IPS-18a (cell line): ENCODE data around the gene UBE2Q2.

Experiments
- H3K27ac ChIP-seq: one replicate; pipeline ENCODE4 v1.5.1; 2013; ENCODE audit warnings: low read length
- H3K27me3 ChIP-seq: one replicate; pipeline ENCODE4 v1.6.1; 2013; ENCODE audit warnings: mild to moderate bottlenecking, low read length; ENCODE audit not compliant: control insufficient read depth, insufficient read depth
- H3K36me3 ChIP-seq: one replicate; pipeline ENCODE4 v1.6.1; 2013; ENCODE audit warnings: low read depth, low read length; ENCODE audit not compliant: control insufficient read depth
- H3K4me1 ChIP-seq: one replicate; pipeline ENCODE4 v1.6.1; 2013; ENCODE audit warnings: low read depth, low read length; ENCODE audit not compliant: control insufficient read depth
- H3K4me3 ChIP-seq: one replicate; pipeline ENCODE4 v1.5.1; 2013; ENCODE audit warnings: low read length
- H3K9ac ChIP-seq: one replicate; pipeline ENCODE4 v1.6.1; 2013; ENCODE audit warnings: mild to moderate bottlenecking, low read length, moderate library complexity
- H3K9me3 ChIP-seq: one replicate; pipeline ENCODE4 v1.6.1; 2013; ENCODE audit warnings: low read depth, low read length; ENCODE audit not compliant: control insufficient read depth

The UBE2Q2 gene

DNA sequence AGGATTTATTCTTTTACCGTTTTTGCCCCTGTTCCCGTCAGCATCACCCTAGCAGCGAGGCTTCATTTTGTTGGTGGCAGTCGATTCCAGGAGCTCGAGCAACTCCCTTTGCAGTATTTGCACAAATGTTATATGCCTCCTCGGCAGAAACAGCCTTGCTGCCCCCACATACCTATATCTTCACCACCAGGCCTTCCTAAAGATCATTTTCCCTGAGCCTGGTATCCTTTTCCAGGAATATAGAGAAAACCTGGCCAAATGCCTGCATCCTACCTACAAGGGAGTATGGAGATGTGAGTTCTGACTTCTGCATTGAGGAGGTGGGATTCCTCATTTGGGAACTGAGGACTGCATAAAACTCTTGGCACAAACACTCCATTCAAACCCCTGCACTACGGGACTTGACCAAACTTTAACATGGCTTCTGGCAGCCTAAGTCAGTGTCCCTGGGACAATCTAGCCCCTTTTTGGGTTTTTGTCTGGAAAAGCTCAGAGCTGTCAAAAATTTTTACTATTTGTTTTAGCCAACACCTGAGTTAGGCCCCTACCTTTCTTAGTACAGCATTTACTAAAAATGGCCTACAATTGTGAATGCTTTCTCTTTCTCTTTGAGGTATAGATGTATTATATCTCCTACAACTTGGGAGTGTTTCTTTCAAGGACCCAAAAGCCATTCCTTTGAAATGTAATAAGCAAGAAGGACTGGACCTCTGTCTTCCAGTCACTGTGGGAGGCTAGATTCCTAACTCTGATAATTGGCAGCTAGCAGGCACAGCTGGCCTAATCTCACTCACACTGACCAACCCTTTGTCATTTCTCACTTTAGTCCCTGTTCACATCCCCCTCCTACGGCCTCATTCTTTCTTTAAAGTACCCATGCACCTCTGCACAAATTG lies 12.1 kb upstream of the UBE2Q2 start:
- Histone ChIP-seq H3K4me3 (no peak overlapping the region), H3K4me1 (peaks cover 18% of the 10 kb centered on the region), H3K27ac (no peak overlapping the region), H3K9me3 (no peaks in the 10 kb centered on the region), H3K9ac (no peak overlapping the region), H3K36me3 (no peaks in the 10 kb centered on the region), H3K27me3 (no peaks in the 10 kb centered on the region)

DNA sequence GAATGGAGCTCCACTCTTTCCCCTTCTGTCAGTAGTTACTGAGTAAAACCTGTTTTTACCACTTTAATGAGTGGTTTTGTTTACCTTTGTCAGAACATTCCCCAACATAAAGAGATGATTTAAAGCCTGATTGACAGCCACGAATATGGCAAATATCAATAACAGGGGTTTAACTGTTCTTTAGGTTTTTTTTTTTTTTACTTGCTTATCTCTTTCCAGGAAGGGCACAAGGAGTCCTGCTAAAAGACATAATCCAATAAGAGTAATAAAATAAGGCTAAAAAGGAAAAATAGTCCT lies 11.5 kb upstream of the UBE2Q2 start:
- Histone ChIP-seq H3K36me3 (no peaks in the 10 kb centered on the region), H3K4me1 (peaks cover 18% of the 10 kb centered on the region), H3K4me3 (no peak overlapping the region), H3K9me3 (no peaks in the 10 kb centered on the region), H3K9ac (no peak overlapping the region), H3K27me3 (no peaks in the 10 kb centered on the region), H3K27ac (no peak overlapping the region)

DNA sequence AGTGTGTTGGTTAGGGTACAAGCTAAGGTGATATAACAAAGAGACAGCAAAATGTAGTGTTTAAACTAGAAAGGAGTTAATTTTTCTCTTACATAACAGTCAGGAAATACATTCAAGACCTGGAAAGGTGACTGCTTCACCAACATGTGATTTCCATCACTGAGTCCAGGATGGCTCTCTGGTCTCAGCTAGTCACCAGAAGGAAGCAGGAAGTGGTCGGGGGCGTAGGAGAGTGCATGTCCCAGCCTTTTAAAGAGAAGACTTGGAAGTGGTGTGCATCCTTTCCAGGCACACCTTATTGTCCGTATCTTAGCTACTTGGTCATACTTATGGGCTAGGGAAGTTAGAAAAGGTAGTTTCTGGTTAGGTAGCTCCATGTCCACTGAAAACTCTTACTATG lies 11.1 kb upstream of the UBE2Q2 start:
- H3K9me3 ChIP-seq, result no peaks in the 10 kb centered on the region
- no peak overlapping the region for H3K4me3 ChIP-seq
- H3K9ac ChIP-seq, result no peak overlapping the region
- no peak overlapping the region for H3K27ac ChIP-seq
- no peaks in the 10 kb centered on the region for H3K36me3 ChIP-seq
- no peaks in the 10 kb centered on the region for H3K27me3 ChIP-seq
- peaks cover 18% of the 10 kb centered on the region for H3K4me1 ChIP-seq

DNA sequence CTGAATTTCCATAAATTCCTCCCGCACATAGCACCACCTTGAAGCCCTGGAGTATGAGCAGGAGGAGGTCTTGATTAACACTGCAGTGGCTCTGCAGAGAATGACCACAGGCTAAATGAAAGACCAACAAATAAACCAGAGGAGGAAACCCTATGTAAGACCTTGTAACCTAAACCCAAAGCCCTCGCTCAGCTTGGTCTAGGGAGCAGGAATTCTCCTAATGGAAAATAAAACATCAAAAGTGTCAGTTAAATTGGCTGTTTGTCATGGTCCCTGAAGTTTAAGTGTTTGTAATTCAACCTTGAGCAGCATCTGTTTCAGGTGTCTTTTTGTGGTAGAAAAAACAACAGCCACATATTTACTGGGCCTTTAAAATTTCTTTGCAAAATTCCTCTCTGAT lies 9.2 kb upstream of the UBE2Q2 start:
- H3K9ac ChIP-seq, result no peak overlapping the region
- H3K27me3 ChIP-seq, result peaks cover 3% of the 10 kb centered on the region
- no peak overlapping the region for H3K27ac ChIP-seq
- H3K36me3 ChIP-seq, result no peaks in the 10 kb centered on the region
- peaks cover 18% of the 10 kb centered on the region for H3K4me1 ChIP-seq
- H3K4me3 ChIP-seq, result no peak overlapping the region
- no peaks in the 10 kb centered on the region for H3K9me3 ChIP-seq

DNA sequence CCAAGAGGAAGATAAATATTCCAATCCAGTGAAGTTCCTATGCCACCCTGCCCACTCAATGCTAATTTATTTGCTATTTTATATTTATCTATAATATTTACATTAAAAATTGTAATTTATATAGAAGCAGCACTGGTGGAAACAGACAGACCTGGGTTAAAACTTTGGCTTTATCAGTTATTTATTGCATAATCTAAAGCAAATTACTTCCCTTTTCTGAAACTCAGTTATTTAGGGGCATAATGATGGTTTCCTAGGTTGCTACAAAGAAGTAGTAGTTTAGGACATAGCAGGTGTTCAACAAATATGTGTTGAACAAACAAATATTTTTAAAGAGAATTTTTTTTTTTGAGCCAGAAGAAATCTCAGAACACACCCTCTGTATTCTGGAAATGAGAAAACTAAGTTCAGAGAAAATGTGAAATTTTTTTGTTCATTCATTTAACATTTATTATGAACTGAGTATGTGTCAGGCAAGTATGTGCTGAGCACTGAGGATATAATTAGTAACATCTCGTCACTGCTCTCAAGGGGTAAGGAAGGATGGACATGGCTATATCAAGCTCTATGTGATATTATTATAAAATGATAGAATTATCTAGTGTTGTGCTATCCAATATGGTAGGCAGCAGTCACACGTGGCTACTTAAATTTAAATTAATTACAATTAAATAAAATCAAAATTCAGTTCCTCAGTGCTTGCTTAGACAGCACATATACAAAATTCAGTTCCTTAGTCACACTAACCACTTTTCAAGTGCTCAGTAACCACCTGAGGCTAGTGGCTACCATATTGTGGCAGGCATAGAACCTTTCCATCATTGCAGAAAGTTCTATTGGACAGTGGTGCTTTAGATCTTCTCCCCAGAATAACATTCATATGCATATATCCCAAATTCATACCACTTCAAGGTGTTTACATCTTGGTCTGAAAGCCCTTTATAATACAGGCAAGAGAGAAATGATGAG lies 7.0 kb upstream of the UBE2Q2 start:
- Histone ChIP-seq H3K9me3 (no peaks in the 10 kb centered on the region), H3K27me3 (peaks cover 9% of the 10 kb centered on the region), H3K9ac (no peak overlapping the region), H3K4me1 (peaks cover 11% of the 10 kb centered on the region), H3K27ac (no peak overlapping the region), H3K4me3 (no peak overlapping the region), H3K36me3 (no peaks in the 10 kb centered on the region)

DNA sequence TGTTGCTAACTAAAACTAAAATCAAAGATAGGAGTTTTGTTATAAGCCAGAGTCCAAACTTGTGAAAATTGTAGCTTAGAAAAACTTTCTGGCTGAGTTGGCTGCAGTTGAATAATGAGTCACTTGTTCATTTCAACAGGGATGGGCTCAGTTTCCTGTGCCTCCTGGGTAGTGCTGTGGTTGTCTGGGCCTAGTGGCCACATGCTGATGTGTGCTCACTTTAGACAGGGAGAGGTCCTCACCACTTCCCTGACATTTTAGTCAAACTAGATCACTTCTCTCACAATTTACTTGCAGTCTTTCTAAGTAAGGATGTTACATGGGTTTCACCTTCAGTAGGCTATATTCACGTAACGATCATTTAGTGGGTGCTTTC lies 6.3 kb upstream of the UBE2Q2 start:
- peaks cover 16% of the 10 kb centered on the region for H3K27me3 ChIP-seq
- H3K4me3 ChIP-seq, result no peak overlapping the region
- H3K4me1 ChIP-seq, result peaks cover 4% of the 10 kb centered on the region
- no peaks in the 10 kb centered on the region for H3K36me3 ChIP-seq
- no peak overlapping the region for H3K9ac ChIP-seq
- no peaks in the 10 kb centered on the region for H3K9me3 ChIP-seq
- no peak overlapping the region for H3K27ac ChIP-seq

DNA sequence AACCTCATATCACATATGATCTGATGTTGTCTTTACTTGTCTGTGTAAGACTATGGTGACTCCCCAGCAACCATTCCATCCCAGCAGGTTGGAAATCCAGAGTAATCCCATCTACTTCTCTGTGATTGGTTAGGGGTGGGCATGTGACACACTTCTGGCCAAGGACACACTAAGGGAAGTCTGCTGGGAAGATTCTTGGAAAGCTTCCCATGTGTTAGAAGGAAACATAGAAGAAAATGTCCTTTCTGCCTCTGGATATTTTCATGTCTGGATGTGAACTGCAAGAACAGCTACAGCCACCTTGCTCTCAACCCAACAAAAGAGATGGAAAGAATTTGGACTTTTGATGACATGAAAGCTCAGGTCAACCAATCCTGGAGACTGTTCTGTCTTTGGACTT lies 2.6 kb upstream of the UBE2Q2 start:
- H3K27me3 ChIP-seq, result peaks cover 25% of the 10 kb centered on the region
- H3K4me3 ChIP-seq, result no peak overlapping the region
- H3K9me3 ChIP-seq, result no peaks in the 10 kb centered on the region
- H3K9ac ChIP-seq, result no peak overlapping the region
- H3K36me3 ChIP-seq, result no peaks in the 10 kb centered on the region
- H3K27ac ChIP-seq, result no peak overlapping the region
- peaks cover 12% of the 10 kb centered on the region for H3K4me1 ChIP-seq

DNA sequence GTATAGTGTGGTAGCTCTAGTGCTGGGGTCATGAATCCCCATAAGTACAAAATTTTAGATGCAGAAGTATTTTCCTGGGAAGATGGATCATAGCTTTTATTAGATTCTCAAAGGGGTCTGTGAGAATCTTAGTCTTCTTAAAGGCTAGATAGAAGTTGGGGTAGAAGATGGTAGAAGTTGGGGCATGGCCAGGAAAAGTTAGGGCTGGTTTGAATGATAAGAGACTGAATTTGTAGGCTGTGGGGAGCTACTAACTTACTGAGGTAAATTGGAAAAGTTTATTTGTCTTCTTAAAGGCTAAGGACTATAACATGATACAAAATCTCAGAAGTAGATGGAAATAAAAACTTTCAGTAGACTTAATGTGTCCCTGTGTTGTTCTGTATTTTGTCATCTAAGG lies 1.6 kb upstream of the UBE2Q2 start:
- Histone ChIP-seq H3K4me3 (no peak overlapping the region), H3K27ac (no peak overlapping the region), H3K9ac (no peak overlapping the region), H3K9me3 (no peaks in the 10 kb centered on the region), H3K4me1 (peaks cover 12% of the 10 kb centered on the region), H3K27me3 (peaks cover 25% of the 10 kb centered on the region), H3K36me3 (no peaks in the 10 kb centered on the region)

- peak overlapping the region; percentile 91 for H3K4me3 ChIP-seq
- peaks cover 22% of the 10 kb centered on the region for H3K27me3 ChIP-seq
- H3K36me3 ChIP-seq, result no peaks in the 10 kb centered on the region
- peak overlapping the region; percentile 94 for H3K9ac ChIP-seq
- H3K9me3 ChIP-seq, result no peaks in the 10 kb centered on the region
- H3K4me1 ChIP-seq, result peaks cover 12% of the 10 kb centered on the region
- peak overlapping the region; percentile 82 for H3K27ac ChIP-seq
These were observed 683 bp downstream of the UBE2Q2 start for GRCh38 chr15:75843678-75844581.

DNA sequence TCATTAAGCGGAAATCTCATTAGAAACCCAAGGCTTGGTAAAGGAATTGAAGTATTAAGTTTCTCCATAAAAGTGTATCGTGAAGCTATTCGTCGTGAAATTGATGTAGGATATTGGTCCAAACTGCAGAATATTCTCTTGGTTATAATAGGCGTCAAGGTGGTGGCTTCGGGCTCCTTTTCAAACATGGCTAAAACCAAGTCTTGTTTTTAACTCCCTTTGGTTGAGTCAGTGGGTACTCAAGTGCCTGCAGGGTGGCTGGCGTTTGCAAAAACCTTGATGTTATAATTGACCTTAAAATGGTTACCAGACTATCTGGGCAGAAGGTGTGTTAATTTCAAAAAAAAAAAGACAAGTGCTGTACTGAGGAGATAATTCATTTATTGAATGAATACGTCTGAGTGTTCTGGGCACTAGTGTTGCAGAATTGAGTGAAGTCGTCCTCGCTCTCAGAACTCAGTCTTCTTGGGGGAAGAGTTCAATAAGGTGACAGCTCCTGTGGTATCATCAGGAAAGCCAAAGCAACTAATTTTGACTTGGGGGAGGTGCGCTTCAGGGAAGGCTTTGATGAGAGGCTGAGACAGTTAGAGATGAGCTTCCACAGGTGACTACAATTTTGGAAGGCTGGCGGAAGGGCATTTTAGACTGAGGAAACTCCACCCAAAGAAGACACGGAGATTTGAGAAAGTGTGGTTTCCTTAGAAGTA lies 1.5 kb downstream of the UBE2Q2 start:
- Histone ChIP-seq H3K27me3 (peaks cover 22% of the 10 kb centered on the region), H3K9me3 (no peaks in the 10 kb centered on the region), H3K4me3 (peak overlapping the region; percentile 91), H3K9ac (peak overlapping the region; percentile 94), H3K36me3 (no peaks in the 10 kb centered on the region), H3K4me1 (peaks cover 12% of the 10 kb centered on the region), H3K27ac (no peak overlapping the region)
